OCI-LY1 (cell line): ENCODE measurements around the gene GXYLT2.

ENCODE experiments used
- H2AFZ ChIP-seq: fragments of 200-600 bp; sonication (generic), shearing (Covaris generic); 2 replicates; pipeline ENCODE4 v1.6.0; 2014; ENCODE audit warnings: antibody characterized with exemption, mild to moderate bottlenecking, low read length
- H3F3A ChIP-seq: fragments of 200-600 bp; sonication (generic), shearing (Covaris generic); 2 replicates; pipeline ENCODE4 v1.6.0; 2014; ENCODE audit warnings: mild to moderate bottlenecking, antibody characterized with exemption, low read length, moderate library complexity; ENCODE audit not compliant: insufficient read depth
- H3K27ac ChIP-seq: fragments of 200-600 bp; sonication (generic); 2 replicates; pipeline ENCODE4 v1.5.1; 2014; ENCODE audit warnings: low read length, mixed run types, mild to moderate bottlenecking, low read depth; ENCODE audit not compliant: poor library complexity, severe bottlenecking
- H3K27me3 ChIP-seq: fragments of 200-600 bp; sonication (generic); 2 replicates; pipeline ENCODE4 v1.6.0; 2014; ENCODE audit warnings: antibody characterized with exemption, mild to moderate bottlenecking, low read length, moderate library complexity; ENCODE audit not compliant: insufficient read depth
- H3K36me3 ChIP-seq: fragments of 200-600 bp; sonication (generic); 2 replicates; pipeline ENCODE4 v1.6.1; 2014; ENCODE audit warnings: mild to moderate bottlenecking, antibody characterized with exemption, low read length, moderate library complexity, mixed read lengths; ENCODE audit not compliant: insufficient read depth
- H3K4me1 ChIP-seq: fragments of 200-600 bp; sonication (generic); 2 replicates; pipeline ENCODE4 v1.5.1; 2014; ENCODE audit warnings: mild to moderate bottlenecking, low read length, moderate library complexity; ENCODE audit not compliant: insufficient read depth, severe bottlenecking
- H3K4me2 ChIP-seq: fragments of 200-600 bp; sonication (generic), shearing (Covaris generic); 2 replicates; pipeline ENCODE4 v1.6.1; 2014; ENCODE audit warnings: low read length
- H3K4me3 ChIP-seq: fragments of 200-600 bp; sonication (generic); 2 replicates; pipeline ENCODE4 v1.5.1; 2014; ENCODE audit warnings: low read length, low read depth, mild to moderate bottlenecking, mixed read lengths; ENCODE audit not compliant: poor library complexity, severe bottlenecking
- H3K79me2 ChIP-seq: fragments of 200-600 bp; shearing (Covaris generic); 2 replicates; pipeline ENCODE4 v1.6.1; 2016; ENCODE audit warnings: mixed run types, low read length, mixed read lengths; ENCODE audit not compliant: insufficient read depth
- H3K9ac ChIP-seq: fragments of 200-600 bp; sonication (generic), shearing (Covaris generic); 2 replicates; pipeline ENCODE4 v1.6.1; 2014; ENCODE audit warnings: mild to moderate bottlenecking, low read length, mixed read lengths
- H3K9me2 ChIP-seq: fragments of 200-600 bp; sonication (generic), shearing (Covaris generic); 2 replicates; pipeline ENCODE4 v1.6.1; 2014; ENCODE audit warnings: low read depth, mild to moderate bottlenecking, low read length, mixed read lengths
- H3K9me3 ChIP-seq: fragments of 200-600 bp; shearing (Covaris generic); 2 replicates; pipeline ENCODE4 v1.6.1; 2014; ENCODE audit warnings: low read length, mixed read lengths
- H4K20me1 ChIP-seq: fragments of 200-600 bp; sonication (generic), shearing (Covaris generic); 2 replicates; pipeline ENCODE4 v1.6.0; 2016; ENCODE audit warnings: mild to moderate bottlenecking, low read length; ENCODE audit not compliant: insufficient read depth
- EZH2 ChIP-seq: fragments of 200-600 bp; sonication (generic), shearing (Covaris generic); IDR thresholded peaks from 2 replicates; pipeline ENCODE4 v1.8.0; 2017; ENCODE audit warnings: borderline replicate concordance, mixed run types, mild to moderate bottlenecking, antibody characterized with exemption, low read length, moderate library complexity, mixed read lengths
- TF ChIP-seq, protein P1 (sequence below): fragments of 200-600 bp; sonication (generic), shearing (Covaris generic); IDR thresholded peaks from 2 replicates; pipeline ENCODE4 v1.5.1; 2017; ENCODE audit warnings: mild to moderate bottlenecking, antibody characterized with exemption, low read length, moderate library complexity, mixed read lengths

Gene GXYLT2

GRCh38 chr3:72950801-72951200, 63.0 kb downstream of the GXYLT2 start:
- Histone ChIP-seq H3K27ac (no peak overlapping the region), H3K79me2 (no peaks in the 10 kb centered on the region), H3K4me1 (peaks cover 9% of the 10 kb centered on the region), H3K36me3 (no peaks in the 10 kb centered on the region), H3K4me3 (no peak overlapping the region), H3F3A (no peaks in the 10 kb centered on the region), H2AFZ (no peak overlapping the region), H3K27me3 (no peaks in the 10 kb centered on the region), H3K9me3 (no peaks in the 10 kb centered on the region), H3K9me2 (no peaks in the 10 kb centered on the region), H4K20me1 (no peaks in the 10 kb centered on the region), H3K4me2 (no peak overlapping the region), H3K9ac (no peak overlapping the region)
- no peak for TF ChIP-seq EZH2
- TF ChIP-seq, protein P1, sequence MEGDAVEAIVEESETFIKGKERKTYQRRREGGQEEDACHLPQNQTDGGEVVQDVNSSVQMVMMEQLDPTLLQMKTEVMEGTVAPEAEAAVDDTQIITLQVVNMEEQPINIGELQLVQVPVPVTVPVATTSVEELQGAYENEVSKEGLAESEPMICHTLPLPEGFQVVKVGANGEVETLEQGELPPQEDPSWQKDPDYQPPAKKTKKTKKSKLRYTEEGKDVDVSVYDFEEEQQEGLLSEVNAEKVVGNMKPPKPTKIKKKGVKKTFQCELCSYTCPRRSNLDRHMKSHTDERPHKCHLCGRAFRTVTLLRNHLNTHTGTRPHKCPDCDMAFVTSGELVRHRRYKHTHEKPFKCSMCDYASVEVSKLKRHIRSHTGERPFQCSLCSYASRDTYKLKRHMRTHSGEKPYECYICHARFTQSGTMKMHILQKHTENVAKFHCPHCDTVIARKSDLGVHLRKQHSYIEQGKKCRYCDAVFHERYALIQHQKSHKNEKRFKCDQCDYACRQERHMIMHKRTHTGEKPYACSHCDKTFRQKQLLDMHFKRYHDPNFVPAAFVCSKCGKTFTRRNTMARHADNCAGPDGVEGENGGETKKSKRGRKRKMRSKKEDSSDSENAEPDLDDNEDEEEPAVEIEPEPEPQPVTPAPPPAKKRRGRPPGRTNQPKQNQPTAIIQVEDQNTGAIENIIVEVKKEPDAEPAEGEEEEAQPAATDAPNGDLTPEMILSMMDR: no peak

GRCh38 chr3:72951259-72951722, 63.4 kb downstream of the GXYLT2 start:
- H3K79me2 ChIP-seq: no peaks in the 10 kb centered on the region

DNA sequence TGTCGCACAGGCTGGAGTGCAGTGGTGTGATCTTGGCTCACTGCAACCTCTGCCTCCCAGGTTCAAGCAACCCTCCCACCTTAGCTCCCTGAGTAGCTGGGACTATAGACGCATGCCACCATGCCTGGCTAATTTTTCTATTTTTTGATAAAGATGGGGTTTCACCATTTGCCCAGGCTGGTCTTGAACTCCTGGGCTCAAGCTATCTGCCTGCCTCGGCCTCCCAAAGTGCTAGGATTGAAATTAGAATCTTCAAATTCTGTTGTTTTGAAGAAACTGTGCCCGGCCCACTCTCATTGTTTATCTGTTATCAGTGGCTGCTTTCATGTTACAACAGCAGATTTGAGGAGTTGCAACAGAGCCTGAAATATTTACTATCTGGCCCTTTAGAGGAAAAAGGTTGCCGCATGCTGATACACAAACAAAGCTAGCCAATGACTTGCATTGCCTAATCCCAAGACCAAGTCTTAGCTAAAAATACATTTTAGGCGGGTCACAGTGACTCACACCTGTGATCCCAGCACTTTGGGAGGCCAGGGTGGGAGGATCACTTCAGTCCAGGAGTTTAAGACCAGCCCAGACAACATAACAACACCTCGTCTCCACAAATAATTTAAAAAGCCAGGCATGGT, 65.6 kb downstream of the GXYLT2 start:
- TF ChIP-seq, protein P1: no peak
- TF ChIP-seq EZH2: no peak
- H3K27ac ChIP-seq: no peak overlapping the region
- H3K4me1 ChIP-seq: peaks cover 9% of the 10 kb centered on the region
- no peak overlapping the region for H3K4me2 ChIP-seq
- H3K9me3 ChIP-seq: no peaks in the 10 kb centered on the region
- no peaks in the 10 kb centered on the region for H3K9me2 ChIP-seq
- no peaks in the 10 kb centered on the region for H4K20me1 ChIP-seq
- H3K4me3 ChIP-seq: no peak overlapping the region
- no peaks in the 10 kb centered on the region; the same call in 1 of the 2 replicates for H3K27me3 ChIP-seq
- no peaks in the 10 kb centered on the region for H3K36me3 ChIP-seq
- H3K9ac ChIP-seq: no peak overlapping the region
- H2AFZ ChIP-seq: no peak overlapping the region
- no peaks in the 10 kb centered on the region for H3K79me2 ChIP-seq
- H3F3A ChIP-seq: no peaks in the 10 kb centered on the region

More at GRCh38 chr3:72951259-72951722, 63.4 kb downstream of the GXYLT2 start:
- Histone ChIP-seq H3K9me2 (no peaks in the 10 kb centered on the region), H4K20me1 (no peaks in the 10 kb centered on the region), H3K27ac (no peak overlapping the region), H3K27me3 (no peaks in the 10 kb centered on the region), H3K9me3 (no peaks in the 10 kb centered on the region), H2AFZ (no peak overlapping the region), H3K4me3 (no peak overlapping the region), H3K9ac (no peak overlapping the region), H3K4me1 (peaks cover 9% of the 10 kb centered on the region), H3F3A (no peaks in the 10 kb centered on the region), H3K4me2 (no peak overlapping the region), H3K36me3 (no peaks in the 10 kb centered on the region)
- TF ChIP-seq, protein P1: no peak
- TF ChIP-seq EZH2: no peak
